ENCODE data around the gene IRS1.

Gene IRS1, protein sequence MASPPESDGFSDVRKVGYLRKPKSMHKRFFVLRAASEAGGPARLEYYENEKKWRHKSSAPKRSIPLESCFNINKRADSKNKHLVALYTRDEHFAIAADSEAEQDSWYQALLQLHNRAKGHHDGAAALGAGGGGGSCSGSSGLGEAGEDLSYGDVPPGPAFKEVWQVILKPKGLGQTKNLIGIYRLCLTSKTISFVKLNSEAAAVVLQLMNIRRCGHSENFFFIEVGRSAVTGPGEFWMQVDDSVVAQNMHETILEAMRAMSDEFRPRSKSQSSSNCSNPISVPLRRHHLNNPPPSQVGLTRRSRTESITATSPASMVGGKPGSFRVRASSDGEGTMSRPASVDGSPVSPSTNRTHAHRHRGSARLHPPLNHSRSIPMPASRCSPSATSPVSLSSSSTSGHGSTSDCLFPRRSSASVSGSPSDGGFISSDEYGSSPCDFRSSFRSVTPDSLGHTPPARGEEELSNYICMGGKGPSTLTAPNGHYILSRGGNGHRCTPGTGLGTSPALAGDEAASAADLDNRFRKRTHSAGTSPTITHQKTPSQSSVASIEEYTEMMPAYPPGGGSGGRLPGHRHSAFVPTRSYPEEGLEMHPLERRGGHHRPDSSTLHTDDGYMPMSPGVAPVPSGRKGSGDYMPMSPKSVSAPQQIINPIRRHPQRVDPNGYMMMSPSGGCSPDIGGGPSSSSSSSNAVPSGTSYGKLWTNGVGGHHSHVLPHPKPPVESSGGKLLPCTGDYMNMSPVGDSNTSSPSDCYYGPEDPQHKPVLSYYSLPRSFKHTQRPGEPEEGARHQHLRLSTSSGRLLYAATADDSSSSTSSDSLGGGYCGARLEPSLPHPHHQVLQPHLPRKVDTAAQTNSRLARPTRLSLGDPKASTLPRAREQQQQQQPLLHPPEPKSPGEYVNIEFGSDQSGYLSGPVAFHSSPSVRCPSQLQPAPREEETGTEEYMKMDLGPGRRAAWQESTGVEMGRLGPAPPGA (N-terminal part only)

DNA sequence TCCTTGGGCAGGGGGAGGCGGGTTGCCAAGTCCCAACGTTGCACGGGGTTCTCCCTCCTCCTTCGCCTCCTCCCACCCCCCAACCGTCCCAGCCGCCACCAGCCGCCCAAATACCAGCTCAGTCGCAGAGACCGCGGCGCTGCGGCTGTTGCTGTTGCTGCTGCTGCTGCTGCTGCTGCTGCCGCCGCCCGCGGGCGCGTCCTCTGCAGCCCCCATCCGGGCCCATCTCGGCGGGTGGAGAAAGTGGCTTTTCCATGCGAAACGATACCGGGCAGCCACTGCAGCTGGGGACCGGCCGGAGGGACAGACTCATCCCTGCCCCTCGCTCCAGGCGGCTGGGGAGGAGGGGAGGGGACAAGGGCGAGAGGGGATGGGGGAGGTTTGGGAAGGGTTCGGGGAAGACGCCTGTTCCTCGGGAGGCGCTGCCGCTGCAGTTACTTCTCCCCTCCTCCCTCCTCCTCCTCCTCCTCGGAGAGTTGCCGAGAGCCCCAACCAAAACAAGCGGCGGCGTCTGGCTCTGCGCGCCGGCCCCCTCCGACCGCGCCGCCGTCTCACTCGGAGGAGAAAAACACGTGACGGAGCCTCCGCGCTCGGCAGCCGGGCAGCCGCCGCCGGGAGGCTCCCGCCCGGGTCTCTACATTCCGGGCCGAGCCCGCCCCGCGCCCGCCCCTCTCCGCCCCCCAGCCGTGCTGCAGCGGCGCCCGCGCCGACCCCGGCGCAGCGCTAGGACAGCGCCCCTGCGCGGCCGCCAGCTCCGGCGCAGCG, at the start of gene IRS1:
Gene IRS1 (minus strand): TSS at position 610 of the 765 bp plus-strand sequence. CDS start 1,082 bp downstream, outside the sequence.
- TF ChIP-seq EGR1 (IDR thresholded peaks at IDR 0.05) (no peak), YY1 (IDR thresholded peaks at IDR 0.05; ENCODE audit: low read depth) (0 out of 2 replicates have a peak, but pooled peaks have one; percentile 19), CEBPB (IDR thresholded peaks at IDR 0.05) (no peak), RAD21 (IDR thresholded peaks at IDR 0.05; ENCODE audit: low read depth) (peak; percentile 50; the same call in 1 of the 2 replicates), CREB1 (IDR thresholded peaks at IDR 0.05; ENCODE audit: low read depth) (no peak), TCF12 (IDR thresholded peaks at IDR 0.05; ENCODE audit: low read depth) (no peak)
- TF ChIP-seq, protein P1, sequence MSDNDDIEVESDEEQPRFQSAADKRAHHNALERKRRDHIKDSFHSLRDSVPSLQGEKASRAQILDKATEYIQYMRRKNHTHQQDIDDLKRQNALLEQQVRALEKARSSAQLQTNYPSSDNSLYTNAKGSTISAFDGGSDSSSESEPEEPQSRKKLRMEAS (IDR thresholded peaks at IDR 0.05): peak; percentile 81
- TF ChIP-seq, protein P2, sequence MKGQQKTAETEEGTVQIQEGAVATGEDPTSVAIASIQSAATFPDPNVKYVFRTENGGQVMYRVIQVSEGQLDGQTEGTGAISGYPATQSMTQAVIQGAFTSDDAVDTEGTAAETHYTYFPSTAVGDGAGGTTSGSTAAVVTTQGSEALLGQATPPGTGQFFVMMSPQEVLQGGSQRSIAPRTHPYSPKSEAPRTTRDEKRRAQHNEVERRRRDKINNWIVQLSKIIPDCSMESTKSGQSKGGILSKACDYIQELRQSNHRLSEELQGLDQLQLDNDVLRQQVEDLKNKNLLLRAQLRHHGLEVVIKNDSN (IDR thresholded peaks at IDR 0.05): peak; percentile 84

DNA sequence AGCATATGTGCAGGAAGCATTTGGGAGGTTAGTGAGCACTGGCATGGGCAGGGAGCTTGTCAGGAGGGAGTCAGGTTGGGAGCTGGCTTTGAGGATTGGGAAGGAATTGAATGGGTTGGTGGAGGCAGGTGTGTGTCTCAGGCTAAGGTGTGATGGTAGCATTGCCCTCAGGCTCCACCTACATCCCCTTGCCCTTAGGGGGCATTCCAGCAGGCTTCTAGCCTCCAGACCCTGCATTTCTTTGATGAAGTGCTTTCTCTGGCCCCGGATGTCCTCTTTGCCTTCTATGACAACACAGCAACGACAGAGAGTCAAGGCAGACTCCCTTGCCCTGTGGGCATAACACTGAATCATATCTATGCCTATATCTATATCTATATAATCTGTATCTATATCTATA, 49.7 kb upstream of the IRS1 start:
- TF ChIP-seq FOXM1 (IDR thresholded peaks at IDR 0.05; ENCODE audit: borderline replicate concordance, low read depth) (no peak), TAF1 (IDR thresholded peaks at IDR 0.05; ENCODE audit: low read depth) (no peak), RAD21 (IDR thresholded peaks at IDR 0.05; ENCODE audit: low read depth) (no peak), EP300 (IDR thresholded peaks at IDR 0.05; ENCODE audit: borderline replicate concordance) (no peak), CREB1 (IDR thresholded peaks at IDR 0.05; ENCODE audit: low read depth) (no peak), EGR1 (IDR thresholded peaks at IDR 0.05) (no peak), YY1 (IDR thresholded peaks at IDR 0.05; ENCODE audit: low read depth) (no peak), NFIC (IDR thresholded peaks at IDR 0.05) (no peak), TCF12 (IDR thresholded peaks at IDR 0.05; ENCODE audit: low read depth) (no peak), ZBTB7A (IDR thresholded peaks at IDR 0.05; ENCODE audit: low read depth) (no peak), CEBPB (IDR thresholded peaks at IDR 0.05) (no peak), TEAD4 (IDR thresholded peaks at IDR 0.05) (no peak)
- TF ChIP-seq, protein P1 (IDR thresholded peaks at IDR 0.05): no peak
- TF ChIP-seq, protein P3, sequence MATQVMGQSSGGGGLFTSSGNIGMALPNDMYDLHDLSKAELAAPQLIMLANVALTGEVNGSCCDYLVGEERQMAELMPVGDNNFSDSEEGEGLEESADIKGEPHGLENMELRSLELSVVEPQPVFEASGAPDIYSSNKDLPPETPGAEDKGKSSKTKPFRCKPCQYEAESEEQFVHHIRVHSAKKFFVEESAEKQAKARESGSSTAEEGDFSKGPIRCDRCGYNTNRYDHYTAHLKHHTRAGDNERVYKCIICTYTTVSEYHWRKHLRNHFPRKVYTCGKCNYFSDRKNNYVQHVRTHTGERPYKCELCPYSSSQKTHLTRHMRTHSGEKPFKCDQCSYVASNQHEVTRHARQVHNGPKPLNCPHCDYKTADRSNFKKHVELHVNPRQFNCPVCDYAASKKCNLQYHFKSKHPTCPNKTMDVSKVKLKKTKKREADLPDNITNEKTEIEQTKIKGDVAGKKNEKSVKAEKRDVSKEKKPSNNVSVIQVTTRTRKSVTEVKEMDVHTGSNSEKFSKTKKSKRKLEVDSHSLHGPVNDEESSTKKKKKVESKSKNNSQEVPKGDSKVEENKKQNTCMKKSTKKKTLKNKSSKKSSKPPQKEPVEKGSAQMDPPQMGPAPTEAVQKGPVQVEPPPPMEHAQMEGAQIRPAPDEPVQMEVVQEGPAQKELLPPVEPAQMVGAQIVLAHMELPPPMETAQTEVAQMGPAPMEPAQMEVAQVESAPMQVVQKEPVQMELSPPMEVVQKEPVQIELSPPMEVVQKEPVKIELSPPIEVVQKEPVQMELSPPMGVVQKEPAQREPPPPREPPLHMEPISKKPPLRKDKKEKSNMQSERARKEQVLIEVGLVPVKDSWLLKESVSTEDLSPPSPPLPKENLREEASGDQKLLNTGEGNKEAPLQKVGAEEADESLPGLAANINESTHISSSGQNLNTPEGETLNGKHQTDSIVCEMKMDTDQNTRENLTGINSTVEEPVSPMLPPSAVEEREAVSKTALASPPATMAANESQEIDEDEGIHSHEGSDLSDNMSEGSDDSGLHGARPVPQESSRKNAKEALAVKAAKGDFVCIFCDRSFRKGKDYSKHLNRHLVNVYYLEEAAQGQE (IDR thresholded peaks at IDR 0.05; ENCODE audit: low read depth): no peak
- TF ChIP-seq, protein P2 (IDR thresholded peaks at IDR 0.05): no peak

DNA sequence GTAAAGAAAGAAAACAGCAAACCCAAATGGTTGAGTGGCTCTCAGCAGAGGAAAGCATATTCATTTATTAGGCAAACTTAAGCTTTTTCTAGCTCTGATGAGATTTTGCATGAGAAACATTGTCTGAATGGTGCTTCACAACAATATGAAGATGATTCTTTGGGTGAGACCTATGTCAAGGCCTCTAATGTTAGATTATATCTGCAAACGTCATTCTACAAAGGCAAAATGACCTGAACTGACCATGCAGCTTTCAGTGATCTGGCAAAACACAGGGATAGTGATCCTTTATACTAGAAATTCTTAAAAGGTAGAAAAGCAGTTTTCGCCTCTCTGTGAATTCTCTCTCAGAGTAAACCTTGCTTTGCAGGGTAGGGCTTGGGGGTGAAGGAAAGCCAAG, 47.9 kb upstream of the IRS1 start:
- no peak for TF ChIP-seq NFIC (IDR thresholded peaks at IDR 0.05)
- TF ChIP-seq CEBPB (IDR thresholded peaks at IDR 0.05): no peak
- TF ChIP-seq EP300 (IDR thresholded peaks at IDR 0.05; ENCODE audit: borderline replicate concordance): no peak
- no peak for TF ChIP-seq CREB1 (IDR thresholded peaks at IDR 0.05; ENCODE audit: low read depth)
- no peak for TF ChIP-seq ZBTB7A (IDR thresholded peaks at IDR 0.05; ENCODE audit: low read depth)
- no peak for TF ChIP-seq EGR1 (IDR thresholded peaks at IDR 0.05)
- TF ChIP-seq TEAD4 (IDR thresholded peaks at IDR 0.05): no peak
- TF ChIP-seq, protein P2 (IDR thresholded peaks at IDR 0.05): no peak
- TF ChIP-seq YY1 (IDR thresholded peaks at IDR 0.05; ENCODE audit: low read depth): no peak
- no peak for TF ChIP-seq TAF1 (IDR thresholded peaks at IDR 0.05; ENCODE audit: low read depth)
- no peak for TF ChIP-seq TCF12 (IDR thresholded peaks at IDR 0.05; ENCODE audit: low read depth)
- no peak for TF ChIP-seq FOXM1 (IDR thresholded peaks at IDR 0.05; ENCODE audit: borderline replicate concordance, low read depth)
- TF ChIP-seq RAD21 (IDR thresholded peaks at IDR 0.05; ENCODE audit: low read depth): no peak
- TF ChIP-seq, protein P3 (IDR thresholded peaks at IDR 0.05; ENCODE audit: low read depth): no peak

DNA sequence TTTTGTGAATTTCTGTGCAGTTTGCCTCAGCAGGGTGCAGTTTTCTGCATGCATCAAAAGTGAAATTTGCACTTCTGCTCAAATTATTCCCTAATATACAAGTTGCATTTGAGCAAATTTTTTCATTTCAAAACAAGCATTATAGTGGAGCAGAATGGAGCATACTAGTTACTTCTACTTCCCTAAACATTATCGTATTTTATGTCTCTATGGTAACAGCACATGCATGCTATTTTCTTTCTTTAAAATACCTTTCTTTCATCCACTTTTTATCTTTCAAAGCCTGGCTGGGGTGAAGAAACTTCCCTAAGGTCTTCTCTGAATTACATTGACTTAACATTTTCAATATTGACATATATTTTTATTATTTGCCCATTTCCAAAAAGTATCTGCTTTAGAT, 47.5 kb upstream of the IRS1 start:
- no peak for TF ChIP-seq CEBPB (IDR thresholded peaks at IDR 0.05)
- no peak for TF ChIP-seq TAF1 (IDR thresholded peaks at IDR 0.05; ENCODE audit: low read depth)
- TF ChIP-seq, protein P2 (IDR thresholded peaks at IDR 0.05): no peak

All from Ishikawa (cell line).